GM12878 (cell line): ENCODE data around the gene NMUR1. TPM values are rescaled to one million over a fixed set of nuclear protein-coding genes. Genes with fewer than 3 reads are reported as not detected.
A peak's percentile ranks its signal among the peaks of the same experiment; 100 is the strongest.

Experiments used
- ATF7 ChIP-seq: fragments of 450-650 bp; IDR thresholded peaks from 2 replicates; pipeline ENCODE4 v1.6.1; 2016; ENCODE audit warnings: low read depth, mild to moderate bottlenecking
- BCL3 ChIP-seq: IDR thresholded peaks from 2 replicates; pipeline ENCODE4 v1.6.1; 2011; ENCODE audit warnings: borderline replicate concordance, low read depth, mild to moderate bottlenecking, moderate library complexity, low read length; ENCODE audit not compliant: insufficient read depth, poor library complexity, severe bottlenecking
- CHD1 ChIP-seq: IDR thresholded peaks from 2 replicates; pipeline ENCODE4 v1.6.1; 2012; ENCODE audit warnings: low read depth, low read length, improper control_type of control experiment
- FOXM1 ChIP-seq: IDR thresholded peaks from 2 replicates; pipeline ENCODE4 v1.6.1; 2012; ENCODE audit warnings: low read depth, mild to moderate bottlenecking, inconsistent platforms, low read length, moderate library complexity
- GATAD2B ChIP-seq: fragments of 450-650 bp; conservative IDR thresholded peaks from 2 replicates; pipeline ENCODE4 v1.6.1; 2017; ENCODE audit warnings: low read depth, mild to moderate bottlenecking, moderate library complexity
- MAX ChIP-seq: IDR thresholded peaks from 2 replicates; pipeline ENCODE4 v1.6.1; 2012; ENCODE audit warnings: low read depth, low read length, improper control_type of control experiment
- POLR2AphosphoS2 ChIP-seq: IDR thresholded peaks from 2 replicates; pipeline ENCODE4 v1.6.1; 2011; ENCODE audit warnings: low read depth, mild to moderate bottlenecking, low read length, improper control_type of control experiment, moderate library complexity
- SIX5 ChIP-seq: IDR thresholded peaks from 2 replicates; pipeline ENCODE4 v1.6.1; 2011; ENCODE audit warnings: mild to moderate bottlenecking, low read depth, low read length, moderate library complexity; ENCODE audit not compliant: severe bottlenecking
- SRF ChIP-seq, 2 experiments: IDR thresholded peaks; 2 replicates each; pipeline ENCODE4 v1.6.1; 2011; ENCODE audit warnings: low read depth in 2 of 2, low read length in 2 of 2, mild to moderate bottlenecking in 1 of 2, moderate library complexity in 1 of 2
- YBX1 ChIP-seq: fragments of 450-650 bp; IDR thresholded peaks from 2 replicates; pipeline ENCODE4 v1.6.1; 2016; ENCODE audit warnings: antibody characterized with exemption
- YY1 ChIP-seq: IDR thresholded peaks from 2 replicates; pipeline ENCODE4 v1.6.1; 2011; ENCODE audit warnings: low read depth, mild to moderate bottlenecking, low read length
- ZNF207 ChIP-seq: fragments of 450-650 bp; IDR thresholded peaks from 2 replicates; pipeline ENCODE4 v1.6.1; 2014; ENCODE audit warnings: antibody characterized with exemption, mild to moderate bottlenecking, borderline replicate concordance
- ZNF592 ChIP-seq: fragments of 450-650 bp; IDR thresholded peaks from 2 replicates; pipeline ENCODE4 v1.6.1; 2017; ENCODE audit warnings: mild to moderate bottlenecking, moderate library complexity
- ZSCAN29 ChIP-seq: fragments of 450-650 bp; IDR thresholded peaks from 2 replicates; pipeline ENCODE4 v1.6.1; 2017; ENCODE audit warnings: mild to moderate bottlenecking, moderate library complexity
- polyA plus RNA-seq, 11 experiments: library from polyadenylated mRNA; depleted of rRNA in 4 of 11; unstranded in 6 of 11; stranded (reverse) in 5 of 11; fragments of >200 nt; fragmentation: Nextera tagmentation in 4 of 11; fragmentation: Illumina TruSeq in 1 of 11; extraction: Ambion mirVana in 4 of 11; extraction: Trizol in 1 of 11; gene quantifications; 1 replicate in 1 of 11; 2 replicates in 10 of 11; pipeline versions ENCODE4 v1.2.1 to v1.2.3, GENCODE V29; 2011 to 2016; ENCODE audit warnings: inconsistent platforms in 2 of 11, missing spikeins in 2 of 11, low read depth in 1 of 11
- total RNA-seq, 4 experiments: library from RNA; depleted of rRNA in 3 of 4; stranded (reverse); fragments of >200 nt in 3 of 4; fragmentation: Illumina TruSeq in 1 of 4; extraction: Trizol in 1 of 4; gene quantifications; 2 replicates each; pipeline versions ENCODE4 v1.2.1 to v1.2.3, GENCODE V29; 2013 to 2021

Gene NMUR1
- total and polyA plus RNA-seq, 10 of the 15 experiments (the other 5 are each of a cell fraction or from before 2014, with no cell fraction given): under 0.01 to 0.08 (median 0.02) TPM; not detected in 5

- TF ChIP-seq BCL3: no peak
- TF ChIP-seq ZNF207: peak; percentile 84
- TF ChIP-seq SRF (IDR thresholded peaks at IDR 0.05; ENCODE audit: low read depth in 2 of 2, low read length in 2 of 2): 0 out of 4 replicates have a peak, but pooled peaks of 1 of the 2 experiments have one; percentile 51
- TF ChIP-seq ZSCAN29: no peak
- no peak for TF ChIP-seq ATF7
- no peak for TF ChIP-seq YBX1
- no peak for TF ChIP-seq CHD1
- no peak for TF ChIP-seq FOXM1
- TF ChIP-seq YY1: peak; percentile 88
- peak; percentile 90 for TF ChIP-seq GATAD2B
- no peak for TF ChIP-seq POLR2AphosphoS2
- no peak for TF ChIP-seq ZNF592
- TF ChIP-seq SIX5: no peak
- TF ChIP-seq MAX: no peak
Observed at GRCh38 chr2:231482806-231483391, 47.3 kb downstream of the NMUR1 start (continued).
